Measurements from ENCODE around the gene TSR1. TPM values are rescaled to one million over a fixed set of nuclear protein-coding genes. Genes with fewer than 3 reads are reported as not detected.

TSR1 gene
- 28.9 and 68.8 TPM in 2 replicates for total RNA-seq

GRCh38 chr17:2336215-2336851 lies at the start of gene TSR1:
Gene TSR1 (minus strand): TSS chr17:2336457. CDS start chr17:2336427, 30 bp downstream.

GRCh38 chr17:2336852-2337543 lies 741 bp upstream of the TSR1 start, which contains the start of gene SGSM2:
Gene SGSM2 (plus strand): TSS chr17:2337501. CDS start chr17:2337689, 188 bp downstream.

GRCh38 chr17:2303204-2304188 lies 32.8 kb downstream of the TSR1 start, which contains the start of the genes SMG6 and SRR:
Gene SMG6 (minus strand): TSS chr17:2303785. CDS start chr17:2303720, 65 bp downstream.
Gene SRR (plus strand): TSS chr17:2303950. CDS start chr17:2315561, 11,611 bp downstream.

Other genes with a start within 250 kb of the TSR1 start
- 36.7 and 43.7 TPM in 2 replicates for gene SMG6, start 32.7 kb downstream of the TSR1 start, total RNA-seq
- 12.5 and 14.3 TPM in 2 replicates for gene SRR, start 32.5 kb downstream of the TSR1 start, total RNA-seq
- gene SGSM2, start 1.0 kb upstream of the TSR1 start, total RNA-seq: 33.7 and 74.5 TPM in 2 replicates
- 7.7 and 15.7 TPM in 2 replicates for gene MNT, start 64.6 kb upstream of the TSR1 start, total RNA-seq
- gene METTL16, start 175.4 kb upstream of the TSR1 start, total RNA-seq: 16.1 and 18.6 TPM in 2 replicates